ENCODE measurements around the gene RFWD3. TPM values are rescaled to one million over a fixed set of nuclear protein-coding genes. Genes with fewer than 3 reads are reported as not detected.

RFWD3 gene
- total RNA-seq, 1 donor from 2014 or later, result 34.3 TPM

GRCh38 chr16:74617206-74617788 is 49.4 kb downstream of the RFWD3 start:
- Histone ChIP-seq H3K79me2 (ENCODE audit: insufficient read depth, low read length) (no peaks in the 10 kb centered on the region), H3K27me3 (ENCODE audit: insufficient read depth, low read length) (no peaks in the 10 kb centered on the region), H3K4me3 (ENCODE audit: insufficient read depth, low read depth, low read length) (no peak overlapping the region), H3K36me3 (ENCODE audit: insufficient read depth, low read length) (peaks cover 10% of the 10 kb centered on the region), H3K4me2 (ENCODE audit: low read length) (no peak overlapping the region), H3K9me3 (ENCODE audit: insufficient read depth, low read depth, low read length) (no peaks in the 10 kb centered on the region), H4K20me1 (ENCODE audit: insufficient read depth, low read length) (no peaks in the 10 kb centered on the region), H3K4me1 (ENCODE audit: insufficient read depth, low read length) (no peaks in the 10 kb centered on the region), H3K27ac (ENCODE audit: low read depth, low read length) (no peak overlapping the region), H3K9ac (ENCODE audit: low read length) (no peak overlapping the region), H2AFZ (ENCODE audit: low read depth, low read length) (no peak overlapping the region)
- FAIRE-seq (no peak), DNase-seq (ENCODE audit: low read depth) (no peak)
- TF ChIP-seq EZH2 (IDR thresholded peaks at IDR 0.05; ENCODE audit: insufficient read depth, low read length) (no peak), CTCF (IDR thresholded peaks at IDR 0.05; ENCODE audit: insufficient read depth, low read depth, low read length) (no peak)
- Mint-ChIP-seq H3K27me3 (ENCODE audit: low read depth, unreplicated experiment) (no peaks in the 10 kb centered on the region), H3K4me1 (ENCODE audit: low read depth, unreplicated experiment) (peaks cover 8% of the 10 kb centered on the region), H3K27ac (ENCODE audit: unreplicated experiment) (no peak overlapping the region), H3K4me3 (ENCODE audit: unreplicated experiment) (no peak overlapping the region), H3K9me3 (ENCODE audit: unreplicated experiment) (peaks cover 3% of the 10 kb centered on the region), H3K36me3 (ENCODE audit: low read depth, unreplicated experiment) (peaks cover 10% of the 10 kb centered on the region)

- H3K9me3 Mint-ChIP-seq (ENCODE audit: unreplicated experiment), result no peaks in the 10 kb centered on the region
- FAIRE-seq, result no peak
- TF ChIP-seq EZH2 (IDR thresholded peaks at IDR 0.05; ENCODE audit: insufficient read depth, low read length) (no peak), CTCF (IDR thresholded peaks at IDR 0.05; ENCODE audit: insufficient read depth, low read depth, low read length) (no peak)
- Histone ChIP-seq H3K9ac (ENCODE audit: low read length) (no peak overlapping the region), H3K4me1 (ENCODE audit: insufficient read depth, low read length) (peaks cover 9% of the 10 kb centered on the region), H3K9me3 (ENCODE audit: insufficient read depth, low read depth, low read length) (no peaks in the 10 kb centered on the region), H3K4me2 (ENCODE audit: low read length) (no peak overlapping the region), H2AFZ (ENCODE audit: low read depth, low read length) (no peak overlapping the region), H3K4me3 (ENCODE audit: insufficient read depth, low read depth, low read length) (no peak overlapping the region), H4K20me1 (ENCODE audit: insufficient read depth, low read length) (no peaks in the 10 kb centered on the region), H3K27me3 (ENCODE audit: insufficient read depth, low read length) (no peaks in the 10 kb centered on the region), H3K36me3 (ENCODE audit: insufficient read depth, low read length) (no peaks in the 10 kb centered on the region), H3K27ac (ENCODE audit: low read depth, low read length) (no peak overlapping the region), H3K79me2 (ENCODE audit: insufficient read depth, low read length) (peaks cover 2% of the 10 kb centered on the region)
- peaks cover 9% of the 10 kb centered on the region for H3K36me3 Mint-ChIP-seq (ENCODE audit: low read depth, unreplicated experiment)
- H3K27me3 Mint-ChIP-seq (ENCODE audit: low read depth, unreplicated experiment), result no peaks in the 10 kb centered on the region
- peak; percentile 53 for DNase-seq (ENCODE audit: low read depth)
- H3K27ac Mint-ChIP-seq (ENCODE audit: unreplicated experiment), result no peak overlapping the region
- H3K4me3 Mint-ChIP-seq (ENCODE audit: unreplicated experiment), result no peak overlapping the region
- H3K4me1 Mint-ChIP-seq (ENCODE audit: low read depth, unreplicated experiment), result peaks cover 10% of the 10 kb centered on the region
Observed at GRCh38 chr16:74611721-74612120, 55.0 kb downstream of the RFWD3 start.

- H3K4me3 Mint-ChIP-seq (ENCODE audit: unreplicated experiment), result no peak overlapping the region
- Histone ChIP-seq H3K4me1 (ENCODE audit: insufficient read depth, low read length) (peaks cover 16% of the 10 kb centered on the region), H3K4me3 (ENCODE audit: insufficient read depth, low read depth, low read length) (no peak overlapping the region), H3K9ac (ENCODE audit: low read length) (no peak overlapping the region), H4K20me1 (ENCODE audit: insufficient read depth, low read length) (peaks cover 24% of the 10 kb centered on the region), H2AFZ (ENCODE audit: low read depth, low read length) (no peak overlapping the region), H3K4me2 (ENCODE audit: low read length) (no peak overlapping the region), H3K36me3 (ENCODE audit: insufficient read depth, low read length) (no peaks in the 10 kb centered on the region), H3K9me3 (ENCODE audit: insufficient read depth, low read depth, low read length) (no peaks in the 10 kb centered on the region), H3K27ac (ENCODE audit: low read depth, low read length) (no peak overlapping the region), H3K79me2 (ENCODE audit: insufficient read depth, low read length) (peaks cover 29% of the 10 kb centered on the region), H3K27me3 (ENCODE audit: insufficient read depth, low read length) (no peaks in the 10 kb centered on the region)
- no peaks in the 10 kb centered on the region for H3K27me3 Mint-ChIP-seq (ENCODE audit: low read depth, unreplicated experiment)
- H3K4me1 Mint-ChIP-seq (ENCODE audit: low read depth, unreplicated experiment), result peaks cover 14% of the 10 kb centered on the region
- DNase-seq (ENCODE audit: low read depth), result no peak
- FAIRE-seq, result no peak
- H3K36me3 Mint-ChIP-seq (ENCODE audit: low read depth, unreplicated experiment), result peaks cover 1% of the 10 kb centered on the region
- no peak overlapping the region for H3K27ac Mint-ChIP-seq (ENCODE audit: unreplicated experiment)
- TF ChIP-seq CTCF (IDR thresholded peaks at IDR 0.05; ENCODE audit: insufficient read depth, low read depth, low read length) (no peak), EZH2 (IDR thresholded peaks at IDR 0.05; ENCODE audit: insufficient read depth, low read length) (no peak)
- H3K9me3 Mint-ChIP-seq (ENCODE audit: unreplicated experiment), result no peaks in the 10 kb centered on the region
Observed at GRCh38 chr16:74608944-74609343, 57.7 kb downstream of the RFWD3 start.
